ENCODE measurements around the gene DNER. TPM values are rescaled to one million over a fixed set of nuclear protein-coding genes. Genes with fewer than 3 reads are reported as not detected.
"Not testable (repeated sequence)": the region's sequence is repeated elsewhere in the genome, so short reads cannot be mapped to it uniquely, and the experiment has no call there.

The DNER gene
- total RNA-seq, 3 donors from 2014 or later = 0.55 to 8.4 (median 0.99) TPM

DNA sequence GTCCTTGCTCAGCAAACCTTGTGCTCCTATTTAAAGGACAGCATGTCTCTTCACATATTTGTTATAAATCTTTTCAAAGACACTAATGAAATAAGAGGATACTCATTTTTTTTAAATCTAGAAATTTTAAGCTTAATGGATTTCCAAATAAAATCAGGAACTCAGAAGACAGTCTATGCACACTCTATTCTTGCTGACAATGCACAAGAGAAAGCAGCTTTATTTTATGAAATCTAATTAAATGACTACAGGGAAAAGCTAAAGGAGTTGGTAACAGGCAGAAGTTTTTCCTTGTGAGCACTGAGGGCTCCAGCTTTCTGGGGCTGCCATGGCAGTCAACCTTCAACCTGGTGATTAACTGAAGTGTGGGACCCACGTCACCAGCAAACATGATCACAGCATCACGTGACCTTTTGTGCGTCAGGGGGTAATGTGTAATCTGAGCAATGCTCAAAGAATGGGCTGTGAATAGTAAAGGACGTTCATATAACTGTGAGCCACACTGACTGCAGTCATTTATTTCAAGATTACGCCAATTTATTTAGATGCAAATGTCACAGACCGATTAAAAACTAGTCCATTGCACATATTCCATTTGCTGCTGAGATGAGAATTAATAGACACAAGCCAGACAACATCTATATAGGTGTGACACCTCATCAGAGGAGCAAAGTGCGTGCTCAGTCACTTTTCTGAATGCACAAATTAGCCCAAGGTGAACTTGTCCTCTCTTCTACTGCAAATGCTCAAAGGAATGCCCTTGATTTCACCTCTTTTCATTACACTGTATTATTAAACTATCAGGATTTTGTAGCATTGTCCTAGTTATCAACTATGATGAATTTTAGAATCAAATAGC lies 11.6 kb upstream of the DNER start:
- ATAC-seq = no peak
- Histone ChIP-seq H3K4me1 (ENCODE audit: low read depth) (no peaks in the 10 kb centered on the region), H3K9me3 (no peaks in the 10 kb centered on the region), H3K36me3 (ENCODE audit: low read depth) (no peaks in the 10 kb centered on the region), H3K4me3 (no peak overlapping the region)
- TF ChIP-seq, protein P1, sequence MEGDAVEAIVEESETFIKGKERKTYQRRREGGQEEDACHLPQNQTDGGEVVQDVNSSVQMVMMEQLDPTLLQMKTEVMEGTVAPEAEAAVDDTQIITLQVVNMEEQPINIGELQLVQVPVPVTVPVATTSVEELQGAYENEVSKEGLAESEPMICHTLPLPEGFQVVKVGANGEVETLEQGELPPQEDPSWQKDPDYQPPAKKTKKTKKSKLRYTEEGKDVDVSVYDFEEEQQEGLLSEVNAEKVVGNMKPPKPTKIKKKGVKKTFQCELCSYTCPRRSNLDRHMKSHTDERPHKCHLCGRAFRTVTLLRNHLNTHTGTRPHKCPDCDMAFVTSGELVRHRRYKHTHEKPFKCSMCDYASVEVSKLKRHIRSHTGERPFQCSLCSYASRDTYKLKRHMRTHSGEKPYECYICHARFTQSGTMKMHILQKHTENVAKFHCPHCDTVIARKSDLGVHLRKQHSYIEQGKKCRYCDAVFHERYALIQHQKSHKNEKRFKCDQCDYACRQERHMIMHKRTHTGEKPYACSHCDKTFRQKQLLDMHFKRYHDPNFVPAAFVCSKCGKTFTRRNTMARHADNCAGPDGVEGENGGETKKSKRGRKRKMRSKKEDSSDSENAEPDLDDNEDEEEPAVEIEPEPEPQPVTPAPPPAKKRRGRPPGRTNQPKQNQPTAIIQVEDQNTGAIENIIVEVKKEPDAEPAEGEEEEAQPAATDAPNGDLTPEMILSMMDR (IDR thresholded peaks at IDR 0.05) = no peak
- no peak for DNase-seq
- intact Hi-C loops (cut with DNase I, micrococcal nuclease) = no loop called here

DNA sequence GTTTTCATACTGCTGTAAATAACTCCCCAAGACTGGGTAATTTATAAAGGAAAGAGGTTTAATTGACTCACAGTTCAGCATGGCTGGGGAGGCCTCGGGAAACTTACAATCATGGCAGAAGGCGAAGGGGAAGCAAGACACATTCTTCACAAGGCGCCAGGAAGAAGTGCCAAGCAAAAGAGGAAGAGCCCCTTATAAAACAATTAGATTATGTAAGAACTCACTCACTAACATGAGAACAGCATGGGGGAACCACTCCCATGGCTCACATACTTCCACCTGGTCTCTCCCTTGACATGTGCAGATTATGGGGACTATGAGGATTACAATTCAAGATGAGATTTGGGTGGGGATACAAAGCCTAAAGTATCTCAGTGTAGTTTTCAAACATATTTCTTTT lies 8.8 kb upstream of the DNER start:
- H3K9me3 ChIP-seq; H3K4me1 ChIP-seq (ENCODE audit: low read depth); ATAC-seq; H3K4me3 ChIP-seq; H3K36me3 ChIP-seq (ENCODE audit: low read depth); intact Hi-C loops (cut with DNase I, micrococcal nuclease); DNase-seq: not testable (repeated sequence)

DNA sequence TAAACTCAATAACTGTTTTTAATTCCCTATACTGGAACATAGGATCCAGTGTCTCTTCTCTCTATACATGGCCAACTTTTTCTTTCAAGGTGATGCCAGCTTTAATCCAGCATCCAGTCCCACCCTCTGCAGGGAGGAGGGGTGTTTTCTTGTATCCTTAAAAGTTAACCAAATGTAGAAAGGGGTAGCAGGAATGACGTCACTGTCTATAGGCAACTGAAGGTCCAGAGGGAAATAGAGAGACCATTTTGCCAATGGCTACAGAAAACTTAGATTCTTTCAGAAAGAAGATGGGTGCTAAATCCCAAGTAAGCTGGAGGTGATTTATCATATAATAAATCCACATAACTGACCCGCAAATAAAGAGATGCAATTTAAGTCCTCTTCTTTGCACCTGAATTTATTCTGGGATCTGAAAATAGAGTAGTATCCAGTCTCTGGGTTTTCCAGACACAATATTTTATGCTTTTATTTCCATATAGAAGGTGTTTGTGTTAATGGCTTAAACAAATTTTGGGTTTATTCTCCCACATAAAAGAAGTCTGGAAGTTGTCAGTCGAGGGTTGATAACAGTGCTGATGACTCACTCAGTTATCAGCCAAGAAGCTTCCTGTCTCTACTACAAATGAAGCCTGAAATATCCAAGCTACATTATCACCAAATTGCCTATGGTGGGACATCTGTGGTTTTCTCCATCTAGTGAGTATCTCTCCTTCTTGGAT lies 5.7 kb upstream of the DNER start:
- TF ChIP-seq, protein P1 (IDR thresholded peaks at IDR 0.05) = no peak
- peaks cover 1% of the 10 kb centered on the region for H3K4me1 ChIP-seq (ENCODE audit: low read depth)
- H3K9me3 ChIP-seq = no peaks in the 10 kb centered on the region
- H3K36me3 ChIP-seq (ENCODE audit: low read depth) = no peaks in the 10 kb centered on the region
- ATAC-seq = no peak
- intact Hi-C loops (cut with DNase I, micrococcal nuclease) = no loop called here
- DNase-seq = no peak
- no peak overlapping the region for H3K4me3 ChIP-seq

DNA sequence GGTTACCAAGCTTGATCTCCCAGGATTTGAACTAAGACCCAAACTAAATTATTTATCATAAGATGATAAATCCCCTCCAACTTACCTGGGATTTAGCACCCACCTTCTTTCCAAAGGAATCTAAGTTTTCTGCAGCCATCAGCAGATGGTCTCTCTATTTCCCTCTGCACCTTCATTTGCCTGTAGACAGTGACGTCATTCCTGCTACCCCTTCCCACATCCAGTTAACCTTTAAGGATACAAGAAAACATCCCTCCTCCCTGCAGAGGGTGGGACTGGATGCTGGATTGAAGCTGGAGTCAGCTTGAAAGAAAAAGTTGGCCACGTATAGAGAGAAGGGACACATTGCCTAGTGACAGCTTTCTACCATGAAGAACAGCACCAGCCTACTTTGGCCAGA lies 3.7 kb upstream of the DNER start:
- Histone ChIP-seq H3K9me3 (no peaks in the 10 kb centered on the region), H3K36me3 (ENCODE audit: low read depth) (no peaks in the 10 kb centered on the region), H3K4me1 (ENCODE audit: low read depth) (peaks cover 15% of the 10 kb centered on the region), H3K4me3 (no peak overlapping the region)
- TF ChIP-seq, protein P1 (IDR thresholded peaks at IDR 0.05) = no peak
- ATAC-seq (no peak), DNase-seq (no peak)
- intact Hi-C loops (cut with DNase I, micrococcal nuclease) = no loop called here

DNA sequence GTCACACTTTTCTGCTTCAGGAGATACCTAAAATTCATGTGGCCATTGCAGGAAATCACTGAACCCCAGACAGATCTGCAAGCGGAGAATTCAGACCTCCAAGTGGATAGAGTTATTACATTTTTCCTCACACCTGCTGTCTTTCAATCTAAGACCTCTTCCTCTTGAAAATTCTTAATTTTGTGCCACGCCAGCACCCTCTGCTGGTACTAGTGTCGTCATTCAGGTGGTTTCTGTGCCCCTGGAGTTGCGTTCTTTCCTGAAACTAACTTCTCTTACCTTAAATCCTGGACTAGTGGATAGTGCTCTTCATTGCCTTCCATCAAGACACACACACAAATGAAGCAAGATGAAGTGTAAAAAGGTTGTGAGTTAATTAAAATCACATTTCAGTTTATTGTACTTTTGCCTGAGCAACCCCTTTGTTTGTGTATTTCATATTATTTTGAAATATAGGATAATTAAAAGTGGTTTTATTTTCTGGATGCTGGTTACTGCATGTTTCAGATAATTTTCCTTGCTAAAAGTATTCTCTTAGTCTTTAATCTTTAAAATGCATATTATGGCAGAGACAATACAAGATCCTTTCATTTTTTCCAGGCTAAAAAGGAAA lies 1.6 kb upstream of the DNER start:
- peak in 1 of 3 donors; percentile 15 for DNase-seq
- Histone ChIP-seq H3K4me3 (no peak overlapping the region), H3K4me1 (ENCODE audit: low read depth) (peaks cover 15% of the 10 kb centered on the region), H3K9me3 (no peaks in the 10 kb centered on the region), H3K36me3 (ENCODE audit: low read depth) (no peaks in the 10 kb centered on the region)
- intact Hi-C loops (cut with DNase I, micrococcal nuclease) = no loop called here
- no peak for ATAC-seq
- TF ChIP-seq, protein P1 (IDR thresholded peaks at IDR 0.05) = no peak
